GM19463 (cell line): ENCODE data around the gene SREBF1.

ENCODE experiments used
- ATAC-seq: cut with Tn5 transposase; IDR thresholded peaks from one replicate; pipeline ENCODE4 v1.9.1; 2021; ENCODE audit warnings: mild to moderate bottlenecking, moderate library complexity; ENCODE audit not compliant: unreplicated experiment

Gene SREBF1

GRCh38 chr17:17766077-17766743 lies 70.6 kb downstream of the SREBF1 start:
- ATAC-seq = peak; percentile 51

- no peak for ATAC-seq
Observed at GRCh38 chr17:17765359-17766076, 71.3 kb downstream of the SREBF1 start.

- ATAC-seq = no peak
Observed at GRCh38 chr17:17763734-17764133, 73.1 kb downstream of the SREBF1 start.

- no peak for ATAC-seq
Observed at GRCh38 chr17:17763136-17763535, 73.7 kb downstream of the SREBF1 start.

- ATAC-seq = no peak
Observed at GRCh38 chr17:17762744-17763105, 74.1 kb downstream of the SREBF1 start.
